Upper lobe of left lung (tissue), 4 donors: ENCODE measurements around the gene ZNF574.

ENCODE experiments used
- CTCF ChIP-seq, 6 experiments: fragments of 450-650 bp in 4 of 6; fragments of 200-600 bp in 2 of 6; sonication (generic) in 2 of 6; IDR thresholded peaks; one replicate each; pipeline ENCODE4 v1.5.1; 2016 to 2019; ENCODE audit warnings: antibody characterized with exemption in 6 of 6
- EP300 ChIP-seq, 4 donors: sonication (generic); formaldehyde crosslinking; IDR thresholded peaks; one replicate each; pipeline ENCODE4 v1.5.1; 2017; ENCODE audit warnings: antibody characterized with exemption in 4 of 4, control low read depth in 2 of 4
- POLR2A ChIP-seq, 4 donors: fragments of 450-650 bp; IDR thresholded peaks; one replicate each; pipeline ENCODE4 v1.5.1; 2016 to 2017; ENCODE audit warnings: antibody characterized with exemption in 4 of 4, mild to moderate bottlenecking in 2 of 4
- POLR2AphosphoS5 ChIP-seq, 2 donors: sonication (generic); formaldehyde crosslinking; IDR thresholded peaks; one replicate each; pipeline ENCODE4 v1.5.1; 2017; ENCODE audit warnings: antibody characterized with exemption in 2 of 2

GRCh38 chr19:42105368-42105767 lies 29.4 kb downstream of the ZNF574 start:
- TF ChIP-seq POLR2AphosphoS5 (IDR thresholded peaks at IDR 0.05) (no peak), CTCF (IDR thresholded peaks at IDR 0.05) (no peak), POLR2A (IDR thresholded peaks at IDR 0.05) (no peak), EP300 (IDR thresholded peaks at IDR 0.05) (no peak)
